Parathyroid adenoma (tissue), 2 donors: ENCODE measurements around the gene KCNJ1.

Experiments used
- H2AFZ ChIP-seq: fragments of 300-600 bp; sonication (generic); one replicate; pipeline ENCODE4 v1.7.0; 2017; ENCODE audit warnings: antibody characterized with exemption, mild to moderate bottlenecking
- H3K27ac ChIP-seq: fragments of 300-600 bp; sonication (generic); one replicate; pipeline ENCODE4 v1.7.0; 2017
- H3K27me3 ChIP-seq: fragments of 300-600 bp; sonication (generic); one replicate; pipeline ENCODE4 v1.7.0; 2017; ENCODE audit warnings: low read length; ENCODE audit not compliant: control insufficient read depth, insufficient read depth
- H3K36me3 ChIP-seq: fragments of 300-600 bp; sonication (generic); one replicate; pipeline ENCODE4 v1.7.0; 2017; ENCODE audit warnings: low read length; ENCODE audit not compliant: control insufficient read depth, insufficient read depth
- H3K4me1 ChIP-seq: fragments of 300-600 bp; sonication (generic); one replicate; pipeline ENCODE4 v1.7.0; 2017; ENCODE audit warnings: control low read depth
- H3K4me2 ChIP-seq: fragments of 300-600 bp; sonication (generic); one replicate; pipeline ENCODE4 v1.7.0; 2017; ENCODE audit warnings: low read length
- H3K4me3 ChIP-seq: fragments of 300-600 bp; sonication (generic); one replicate; pipeline ENCODE4 v1.7.0; 2017; ENCODE audit warnings: low read depth, low read length
- H3K79me2 ChIP-seq: fragments of 300-600 bp; sonication (generic); one replicate; pipeline ENCODE4 v1.7.0; 2017; ENCODE audit warnings: control low read depth
- H3K9ac ChIP-seq: fragments of 300-600 bp; sonication (generic); one replicate; pipeline ENCODE4 v1.7.0; 2017; ENCODE audit warnings: mild to moderate bottlenecking
- H3K9me3 ChIP-seq: fragments of 300-600 bp; sonication (generic); one replicate; pipeline ENCODE4 v1.7.0; 2017; ENCODE audit warnings: low read length; ENCODE audit not compliant: control insufficient read depth
- CTCF ChIP-seq: fragments of 300-600 bp; sonication (generic); IDR thresholded peaks from one replicate; pipeline ENCODE4 v1.7.0; 2017; ENCODE audit warnings: antibody characterized with exemption, mild to moderate bottlenecking
- donor health status: primary hyperparathyroidism.

Gene KCNJ1

GRCh38 chr11:128824191-128825049, 42.7 kb downstream of the KCNJ1 start:
- Histone ChIP-seq H3K4me3 (no peak overlapping the region), H3K9ac (no peak overlapping the region)
- TF ChIP-seq CTCF = no peak

GRCh38 chr11:128823753-128824152, 43.3 kb downstream of the KCNJ1 start:
- no peaks in the 10 kb centered on the region for H3K9me3 ChIP-seq
- H3K4me2 ChIP-seq = no peak overlapping the region
- H3K27me3 ChIP-seq = no peaks in the 10 kb centered on the region
- no peak overlapping the region for H3K27ac ChIP-seq
- no peaks in the 10 kb centered on the region for H3K4me1 ChIP-seq
- no peaks in the 10 kb centered on the region for H3K79me2 ChIP-seq
- H3K9ac ChIP-seq = no peak overlapping the region
- no peak for TF ChIP-seq CTCF
- H2AFZ ChIP-seq = no peak overlapping the region
- H3K36me3 ChIP-seq = no peaks in the 10 kb centered on the region
- H3K4me3 ChIP-seq = no peak overlapping the region

More at GRCh38 chr11:128824191-128825049, 42.7 kb downstream of the KCNJ1 start:
- no peaks in the 10 kb centered on the region for H3K36me3 ChIP-seq
- no peaks in the 10 kb centered on the region for H3K27me3 ChIP-seq
- H3K4me2 ChIP-seq = no peak overlapping the region
- no peaks in the 10 kb centered on the region for H3K79me2 ChIP-seq
- no peak overlapping the region for H3K27ac ChIP-seq
- H3K4me1 ChIP-seq = no peaks in the 10 kb centered on the region
- H3K9me3 ChIP-seq = no peaks in the 10 kb centered on the region
- H2AFZ ChIP-seq = no peak overlapping the region

GRCh38 chr11:128822130-128822529, 45.0 kb downstream of the KCNJ1 start:
- H3K9me3 ChIP-seq = no peaks in the 10 kb centered on the region
- H3K79me2 ChIP-seq = no peaks in the 10 kb centered on the region
- H3K4me2 ChIP-seq = no peak overlapping the region
- no peak overlapping the region for H3K9ac ChIP-seq
- TF ChIP-seq CTCF = no peak
- no peaks in the 10 kb centered on the region for H3K27me3 ChIP-seq
- no peaks in the 10 kb centered on the region for H3K36me3 ChIP-seq
- no peaks in the 10 kb centered on the region for H3K4me1 ChIP-seq
- no peak overlapping the region for H3K4me3 ChIP-seq
- H3K27ac ChIP-seq = no peak overlapping the region
- no peak overlapping the region for H2AFZ ChIP-seq

- Histone ChIP-seq H2AFZ (no peak overlapping the region), H3K4me2 (no peak overlapping the region), H3K36me3 (no peaks in the 10 kb centered on the region), H3K4me1 (no peaks in the 10 kb centered on the region), H3K27ac (no peak overlapping the region), H3K79me2 (no peaks in the 10 kb centered on the region), H3K27me3 (no peaks in the 10 kb centered on the region), H3K4me3 (no peak overlapping the region), H3K9ac (no peak overlapping the region), H3K9me3 (no peaks in the 10 kb centered on the region)
- TF ChIP-seq CTCF = no peak
Measured at GRCh38 chr11:128821556-128821955, 45.5 kb downstream of the KCNJ1 start.

- Histone ChIP-seq H3K27ac (no peak overlapping the region), H3K4me1 (no peaks in the 10 kb centered on the region), H3K4me2 (no peak overlapping the region), H2AFZ (no peak overlapping the region), H3K9me3 (no peaks in the 10 kb centered on the region), H3K36me3 (no peaks in the 10 kb centered on the region), H3K27me3 (no peaks in the 10 kb centered on the region), H3K4me3 (no peak overlapping the region), H3K9ac (no peak overlapping the region), H3K79me2 (no peaks in the 10 kb centered on the region)
- no peak for TF ChIP-seq CTCF
Measured at GRCh38 chr11:128819198-128819597, 47.9 kb downstream of the KCNJ1 start.
